Osteoblast (primary cell): ENCODE results near the gene SLC10A6. TPM values are rescaled to one million over a fixed set of nuclear protein-coding genes. Genes with fewer than 3 reads are reported as not detected.

Experiments used
- DNase-seq: peaks from one replicate; pipeline ENCODE4 v3.0.0; 2011; ENCODE audit warnings: low spot score, mixed read lengths; ENCODE audit not compliant: insufficient read length; ENCODE audit errors: missing footprints
- H2AFZ ChIP-seq: 2 replicates; pipeline ENCODE4 v1.6.0; 2011; ENCODE audit warnings: mild to moderate bottlenecking, low read length
- H3K27ac ChIP-seq: 2 replicates; pipeline ENCODE4 v1.5.1; 2011; ENCODE audit warnings: mild to moderate bottlenecking, low read depth, low read length, moderate library complexity
- H3K27me3 ChIP-seq: 2 replicates; pipeline ENCODE4 v1.6.0; 2012; ENCODE audit warnings: mild to moderate bottlenecking, control low read depth, inconsistent platforms, low read length, moderate library complexity; ENCODE audit not compliant: insufficient read depth
- H3K36me3 ChIP-seq: 2 replicates; pipeline ENCODE4 v1.5.1; 2011; ENCODE audit warnings: mild to moderate bottlenecking, low read length, control low read depth, moderate library complexity; ENCODE audit not compliant: insufficient read depth
- H3K4me1 ChIP-seq: 2 replicates; pipeline ENCODE4 v1.5.1; 2011; ENCODE audit warnings: mild to moderate bottlenecking, low read length, control low read depth, moderate library complexity; ENCODE audit not compliant: insufficient read depth
- H3K4me2 ChIP-seq: 2 replicates; pipeline ENCODE4 v1.6.0; 2011; ENCODE audit warnings: mild to moderate bottlenecking, low read length; ENCODE audit not compliant: insufficient read depth
- H3K4me3 ChIP-seq: fragments of 200-600 bp; sonication (generic); 3 replicates; pipeline ENCODE4 v1.5.1; 2012; ENCODE audit warnings: mild to moderate bottlenecking, low read length, inconsistent platforms; ENCODE audit not compliant: insufficient read depth
- H3K79me2 ChIP-seq: 2 replicates; pipeline ENCODE4 v1.6.0; 2012; ENCODE audit warnings: mild to moderate bottlenecking, low read length, control low read depth, inconsistent platforms; ENCODE audit not compliant: insufficient read depth
- H3K9me3 ChIP-seq: 2 replicates; pipeline ENCODE4 v1.5.1; 2011; ENCODE audit warnings: low read depth, low read length, control low read depth
- H4K20me1 ChIP-seq: 2 replicates; pipeline ENCODE4 v1.6.0; 2012; ENCODE audit warnings: mild to moderate bottlenecking, low read length, control low read depth; ENCODE audit not compliant: insufficient read depth
- total RNA-seq: library from RNA; depleted of rRNA; stranded (reverse); fragments of >200 nt; gene quantifications from 2 replicates; pipeline ENCODE4 v1.2.3, GENCODE V29; 2012
- TF ChIP-seq, protein P1 (sequence below): IDR thresholded peaks from 2 replicates; pipeline ENCODE4 v1.5.1; 2011; ENCODE audit warnings: mild to moderate bottlenecking, low read depth, low read length, moderate library complexity; ENCODE audit errors: extremely low read depth

The SLC10A6 gene
- total RNA-seq, 1 donor: not detected

- H3K36me3 ChIP-seq: peaks cover 36% of the 10 kb centered on the region
- H3K27me3 ChIP-seq: no peaks in the 10 kb centered on the region
- no peak for DNase-seq
- H3K4me3 ChIP-seq: no peak overlapping the region
- H3K9me3 ChIP-seq: no peaks in the 10 kb centered on the region
- H3K79me2 ChIP-seq: no peaks in the 10 kb centered on the region
- no peak overlapping the region for H3K27ac ChIP-seq
- TF ChIP-seq, protein P1, sequence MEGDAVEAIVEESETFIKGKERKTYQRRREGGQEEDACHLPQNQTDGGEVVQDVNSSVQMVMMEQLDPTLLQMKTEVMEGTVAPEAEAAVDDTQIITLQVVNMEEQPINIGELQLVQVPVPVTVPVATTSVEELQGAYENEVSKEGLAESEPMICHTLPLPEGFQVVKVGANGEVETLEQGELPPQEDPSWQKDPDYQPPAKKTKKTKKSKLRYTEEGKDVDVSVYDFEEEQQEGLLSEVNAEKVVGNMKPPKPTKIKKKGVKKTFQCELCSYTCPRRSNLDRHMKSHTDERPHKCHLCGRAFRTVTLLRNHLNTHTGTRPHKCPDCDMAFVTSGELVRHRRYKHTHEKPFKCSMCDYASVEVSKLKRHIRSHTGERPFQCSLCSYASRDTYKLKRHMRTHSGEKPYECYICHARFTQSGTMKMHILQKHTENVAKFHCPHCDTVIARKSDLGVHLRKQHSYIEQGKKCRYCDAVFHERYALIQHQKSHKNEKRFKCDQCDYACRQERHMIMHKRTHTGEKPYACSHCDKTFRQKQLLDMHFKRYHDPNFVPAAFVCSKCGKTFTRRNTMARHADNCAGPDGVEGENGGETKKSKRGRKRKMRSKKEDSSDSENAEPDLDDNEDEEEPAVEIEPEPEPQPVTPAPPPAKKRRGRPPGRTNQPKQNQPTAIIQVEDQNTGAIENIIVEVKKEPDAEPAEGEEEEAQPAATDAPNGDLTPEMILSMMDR: no peak
- H3K4me2 ChIP-seq: no peak overlapping the region
- H4K20me1 ChIP-seq: no peaks in the 10 kb centered on the region
- H2AFZ ChIP-seq: no peak overlapping the region
- no peaks in the 10 kb centered on the region for H3K4me1 ChIP-seq
Observed at GRCh38 chr4:86775061-86775460, 74.1 kb downstream of the SLC10A6 start.

Other genes starting within 250 kb of the SLC10A6 start
- gene C4orf36, start 43.0 kb upstream of the SLC10A6 start, total RNA-seq: 0.72 and 0.88 TPM in 2 replicates
- 19.5 and 22.7 TPM in 2 replicates for gene AFF1, start 85.6 kb upstream of the SLC10A6 start, total RNA-seq